ENCODE measurements around the gene SIGLEC12. TPM values are rescaled to one million over a fixed set of nuclear protein-coding genes. Genes with fewer than 3 reads are reported as not detected.

The SIGLEC12 gene
- total and polyA plus RNA-seq, 12 donors: 0.10 to 0.70 TPM; not detected in 10

DNA sequence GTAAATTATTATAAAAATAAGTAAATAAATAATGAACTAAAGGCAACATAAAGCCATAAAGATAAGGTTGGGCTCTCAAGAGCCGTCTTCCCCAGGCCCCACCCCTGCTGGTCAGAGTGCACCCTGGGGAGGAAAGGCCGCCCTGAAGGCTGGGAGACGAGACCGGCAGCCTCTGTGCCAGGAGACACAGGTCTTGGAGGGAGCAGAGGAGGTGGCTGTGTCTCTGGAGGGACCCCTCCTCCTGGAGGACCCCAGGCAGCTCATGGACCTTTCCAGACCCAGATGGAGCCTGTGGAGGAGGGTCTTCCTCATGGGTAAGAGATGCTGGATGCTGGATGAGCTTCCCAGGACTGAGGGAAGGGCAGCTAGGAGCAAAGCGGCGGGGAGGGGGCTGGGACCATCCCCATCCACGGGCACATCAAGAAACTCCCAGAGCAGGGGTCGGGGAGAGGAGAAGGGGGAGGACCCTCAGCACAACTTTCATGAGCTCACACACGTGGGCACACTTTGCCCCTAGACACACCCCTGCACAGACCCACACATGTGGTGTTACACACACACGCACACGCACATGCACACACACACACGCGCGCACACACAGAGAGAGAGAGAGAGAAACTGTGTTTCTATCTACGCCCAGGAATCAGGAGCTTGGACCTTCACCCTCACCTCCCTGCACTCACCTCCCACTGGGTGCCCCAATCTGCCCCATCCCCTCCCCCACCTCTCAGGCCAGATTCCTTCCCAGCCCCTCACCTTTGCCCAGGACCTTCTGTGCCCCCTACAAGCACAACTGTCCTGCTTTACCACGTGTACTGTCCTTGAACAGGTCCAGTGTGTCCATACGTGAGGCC is 23.0 kb downstream of the SIGLEC12 start, which contains the start of gene CEACAM18:
Gene CEACAM18 (plus strand): TSS at position 159 of the 854 bp plus-strand sequence.
- H3K36me3 ChIP-seq: no peaks in the 10 kb centered on the region
- no peak for TF ChIP-seq CTCF (IDR thresholded peaks at IDR 0.05)
- H3K27me3 ChIP-seq: peaks cover 0 to 64% (median 46%) of the 10 kb centered on the region in 7 donors
- 55 to 56% methylated on average over 14 to 17 of the region's 17 CpGs for WGBS, 2 donors
- no peak within 1 kb of the TSS for H3K4me3 ChIP-seq
- peaks cover 0 to 6% (median 0%) of the 10 kb centered on the region in 11 donors for H3K9me3 ChIP-seq
- no peak for ATAC-seq
- no peak within 1 kb of the TSS for H3K27ac ChIP-seq
- DNase-seq: no peak
- intact Hi-C loops (cut with DNase I): loop anchor here in 4 of 10 donors (10.0 kb wide), 3 partner anchors 176 to 306 kb away; no protein-coding TSS in a partner anchor
- no peaks in the 10 kb centered on the region for H3K4me1 ChIP-seq

GRCh38 chr19:51477344-51477743 is 24.3 kb downstream of the SIGLEC12 start:
- no peak overlapping the region for H3K27ac ChIP-seq
- ATAC-seq (no peak), DNase-seq (no peak)
- H3K27me3 ChIP-seq: peaks cover 0 to 77% (median 46%) of the 10 kb centered on the region in 7 donors
- no peak overlapping the region for H3K4me3 ChIP-seq
- no peaks in the 10 kb centered on the region for H3K4me1 ChIP-seq
- H3K36me3 ChIP-seq: no peaks in the 10 kb centered on the region
- 58 to 67% methylated on average over 5 of the region's 5 CpGs for WGBS, 2 donors
- TF ChIP-seq CTCF (IDR thresholded peaks at IDR 0.05): no peak
- intact Hi-C loops (cut with DNase I): loop anchor here in 4 of 10 donors (10.0 kb wide), 3 partner anchors 177 to 307 kb away; no protein-coding TSS in a partner anchor
- peaks cover 0 to 6% (median 0%) of the 10 kb centered on the region in 11 donors for H3K9me3 ChIP-seq

- intact Hi-C loops (cut with DNase I): loop anchor here in 4 of 10 donors (10.0 kb wide), 3 partner anchors 179 to 309 kb away; no protein-coding TSS in a partner anchor
- Histone ChIP-seq H3K4me1 (no peaks in the 10 kb centered on the region), H3K4me3 (no peak overlapping the region), H3K36me3 (no peaks in the 10 kb centered on the region), H3K27me3 (peaks cover 0 to 82% (median 43%) of the 10 kb centered on the region in 7 donors), H3K27ac (no peak overlapping the region), H3K9me3 (peaks cover 0 to 6% (median 0%) of the 10 kb centered on the region in 11 donors)
- DNase-seq: no peak
- no peak for TF ChIP-seq CTCF (IDR thresholded peaks at IDR 0.05)
- no peak for ATAC-seq
- 74 to 90% methylated on average over 3 of the region's 3 CpGs for WGBS, 2 donors
These were observed 25.4 kb downstream of the SIGLEC12 start for GRCh38 chr19:51476164-51476563.

GRCh38 chr19:51473009-51473707 is 28.4 kb downstream of the SIGLEC12 start:
- Histone ChIP-seq H3K4me3 (no peak overlapping the region), H3K4me1 (no peaks in the 10 kb centered on the region), H3K27ac (no peak overlapping the region), H3K36me3 (no peaks in the 10 kb centered on the region), H3K9me3 (peaks cover 0 to 6% (median 0%) of the 10 kb centered on the region in 11 donors), H3K27me3 (peaks cover 0 to 73% (median 28%) of the 10 kb centered on the region in 7 donors)
- peak; percentile 75 to 94 (median 89) for TF ChIP-seq CTCF (IDR thresholded peaks at IDR 0.05)
- DNase-seq (peak; percentile 50 to 79), ATAC-seq (peak in 5 of 8 donors; percentile 62 to 79 (median 77))
- intact Hi-C loops (cut with DNase I): loop anchor here in 9 of 10 donors (1.0 to 10.0 kb wide), 7 partner anchors 182 to 312 kb away; no protein-coding TSS in a partner anchor
- 28 to 29% methylated on average over 7 of the region's 7 CpGs for WGBS, 2 donors

Measured in heart right ventricle (tissue), 16 donors.